Suprapubic skin (tissue), 4 donors: ENCODE measurements around the gene EMD. TPM values are rescaled to one million over a fixed set of nuclear protein-coding genes. Genes with fewer than 3 reads are reported as not detected.
A peak's percentile ranks its signal among the peaks of the same experiment; 100 is the strongest.

ENCODE experiments used
- DNase-seq, 2 donors: peaks; one replicate each; pipeline ENCODE4 v3.0.0-alpha.2; 2019; ENCODE audit warnings: low spot score in 2 of 2
- H3K27ac ChIP-seq: fragments of 200-600 bp; sonication (generic); one replicate; pipeline ENCODE4 v1.5.1; 2019
- H3K27me3 ChIP-seq: fragments of 200-600 bp; sonication (generic); one replicate; pipeline ENCODE4 v1.5.1; 2019
- H3K36me3 ChIP-seq: fragments of 200-600 bp; sonication (generic); one replicate; pipeline ENCODE4 v1.5.1; 2019
- H3K4me1 ChIP-seq: fragments of 200-600 bp; sonication (generic); one replicate; pipeline ENCODE4 v1.5.1; 2019
- H3K4me3 ChIP-seq: fragments of 200-600 bp; sonication (generic); one replicate; pipeline ENCODE4 v1.5.1; 2019; ENCODE audit warnings: mild to moderate bottlenecking
- H3K9me3 ChIP-seq: fragments of 200-600 bp; sonication (generic); one replicate; pipeline ENCODE4 v1.5.1; 2019
- CTCF ChIP-seq, 2 donors: fragments of 200-600 bp in 1 of 2; fragments of 450-650 bp in 1 of 2; sonication (generic) in 1 of 2; IDR thresholded peaks; one replicate each; pipeline ENCODE4 v1.5.1; 2016 to 2019; ENCODE audit warnings: antibody characterized with exemption in 2 of 2, mild to moderate bottlenecking in 1 of 2, moderate library complexity in 1 of 2
- EP300 ChIP-seq: sonication (generic); formaldehyde crosslinking; IDR thresholded peaks from one replicate; pipeline ENCODE4 v1.6.1; 2017; ENCODE audit warnings: antibody characterized with exemption
- POLR2A ChIP-seq, 2 donors: fragments of 450-650 bp; IDR thresholded peaks; one replicate each; pipeline ENCODE4 v1.6.1; 2017; ENCODE audit warnings: antibody characterized with exemption in 2 of 2, mild to moderate bottlenecking in 2 of 2, moderate library complexity in 2 of 2
- POLR2AphosphoS5 ChIP-seq, 3 donors: sonication (generic); formaldehyde crosslinking; IDR thresholded peaks; one replicate each; pipeline ENCODE4 v1.6.1; 2017; ENCODE audit warnings: antibody characterized with exemption in 3 of 3
- WGBS: methylation state at CpG from one replicate; pipeline ENCODE4 v1.1.5; 2018; 5-methylcytosine and 5-hydroxymethylcytosine counted together
- total RNA-seq, 4 donors: library from RNA; depleted of rRNA; stranded (reverse); fragments of >200 nt; gene quantifications; one replicate each; pipeline ENCODE4 v1.1.0, GENCODE V29; 2016

Gene EMD
- total RNA-seq, 4 donors from 2014 or later, result 34.4 to 57.0 (median 53.0) TPM

DNA sequence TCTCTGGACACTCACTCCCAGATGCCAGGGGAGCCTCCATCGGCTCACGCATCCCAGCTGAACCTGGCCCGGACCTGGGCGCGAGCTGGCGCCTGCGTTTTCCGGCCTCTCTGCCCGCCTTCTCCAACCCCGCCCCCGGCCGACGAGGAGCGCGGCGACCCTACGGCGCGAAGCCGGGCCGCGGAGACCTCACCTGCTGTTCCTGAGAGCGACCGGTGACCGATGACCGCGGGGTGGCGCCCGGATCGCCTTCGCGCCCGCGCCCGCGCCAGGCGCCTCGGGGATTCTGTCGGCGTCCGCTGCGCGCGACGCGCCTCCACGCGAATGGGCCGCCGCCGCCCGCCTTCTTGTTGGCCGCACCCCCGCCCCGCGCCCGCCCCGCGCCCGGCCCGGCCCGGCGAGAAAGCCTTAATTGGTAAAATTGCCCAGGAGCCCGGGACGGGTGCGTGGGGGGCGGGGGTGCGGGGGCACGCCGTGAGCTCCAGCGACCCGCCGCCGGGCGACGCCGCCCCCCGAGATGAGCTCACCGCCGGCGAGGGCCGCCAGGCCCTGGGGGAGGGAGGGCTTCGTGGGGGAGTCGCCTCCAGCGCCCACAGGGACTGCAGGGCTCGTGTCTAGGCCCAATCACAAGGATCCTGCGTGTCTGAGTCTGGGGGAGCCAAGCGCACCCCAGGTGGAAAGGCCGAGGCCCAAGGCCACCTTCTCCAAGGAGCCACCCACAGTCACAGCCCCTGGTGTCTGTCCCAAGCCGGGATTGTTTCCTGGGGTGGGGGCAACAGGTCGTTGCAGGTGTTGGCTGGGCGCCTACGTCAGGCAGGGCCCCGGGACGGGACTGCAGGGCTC is 4.6 kb upstream of the EMD start, which contains the start of gene FLNA:
FLNA (minus strand) TSS at position 322 of the 843 bp plus-strand sequence. CDS start 3,389 bp downstream, outside the sequence.
- peak within 1 kb of the TSS; percentile 71 for H3K27ac ChIP-seq
- H3K4me3 ChIP-seq, result peak within 1 kb of the TSS; percentile 67
- no peaks in the 10 kb centered on the region for H3K27me3 ChIP-seq
- no peak for DNase-seq
- peaks cover 45% of the 10 kb centered on the region for H3K4me1 ChIP-seq
- 73% methylated on average over 20 of the region's 95 CpGs for WGBS
- no peaks in the 10 kb centered on the region for H3K9me3 ChIP-seq
- TF ChIP-seq POLR2AphosphoS5 (IDR thresholded peaks at IDR 0.05) (no peak), CTCF (IDR thresholded peaks at IDR 0.05) (no peak), EP300 (no peak)
- no peaks in the 10 kb centered on the region for H3K36me3 ChIP-seq

DNA sequence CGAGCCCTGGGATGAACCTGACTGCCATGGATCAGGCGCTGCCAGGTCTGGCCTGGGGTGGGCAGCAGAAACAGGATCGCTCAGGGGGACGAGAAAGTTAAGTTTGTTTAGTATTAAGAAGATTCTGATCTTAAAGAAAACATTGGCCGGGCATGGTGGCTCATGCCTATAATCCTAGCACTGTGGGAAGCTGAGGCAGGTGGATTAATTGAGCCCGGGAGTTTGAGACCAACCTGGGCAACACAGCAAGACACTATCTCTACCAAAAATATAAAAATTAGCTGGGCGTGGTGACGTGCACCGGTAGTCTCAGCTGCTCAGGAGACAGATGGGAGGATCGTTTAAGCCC is 4.0 kb upstream of the EMD start:
- 63% methylated on average over 10 of the region's 10 CpGs for WGBS
- no peaks in the 10 kb centered on the region for H3K36me3 ChIP-seq
- peaks cover 47% of the 10 kb centered on the region for H3K4me1 ChIP-seq
- peak overlapping the region; percentile 67 for H3K4me3 ChIP-seq
- no peaks in the 10 kb centered on the region for H3K9me3 ChIP-seq
- no peak for DNase-seq
- H3K27ac ChIP-seq, result peak overlapping the region; percentile 71
- TF ChIP-seq POLR2AphosphoS5 (IDR thresholded peaks at IDR 0.05), result no peak
- no peaks in the 10 kb centered on the region for H3K27me3 ChIP-seq

DNA sequence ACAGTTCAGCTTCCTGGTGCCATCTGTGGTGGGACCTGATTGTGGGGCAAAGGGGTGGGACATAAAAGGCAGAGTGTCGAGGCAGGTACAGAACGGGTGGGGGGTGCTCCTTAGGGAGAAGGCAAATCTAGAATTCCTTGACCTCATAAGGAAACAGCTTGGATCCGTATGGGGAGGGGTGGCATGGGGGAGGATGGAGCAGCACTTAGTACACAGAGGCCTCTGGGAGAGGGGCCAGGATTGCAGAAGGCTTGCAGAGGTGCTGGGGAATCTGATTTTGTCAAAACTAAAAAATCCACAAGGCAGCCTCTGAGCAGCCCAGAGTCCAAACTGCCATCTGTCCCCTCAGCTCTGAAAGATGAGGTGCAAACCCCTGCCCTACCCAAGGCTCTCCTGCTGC is 2.3 kb upstream of the EMD start:
- WGBS, result 82% methylated on average over 3 of the region's 3 CpGs
- H3K4me3 ChIP-seq, result no peak overlapping the region
- DNase-seq, result no peak
- no peaks in the 10 kb centered on the region for H3K36me3 ChIP-seq
- H3K9me3 ChIP-seq, result no peaks in the 10 kb centered on the region
- H3K4me1 ChIP-seq, result peaks cover 52% of the 10 kb centered on the region
- H3K27ac ChIP-seq, result no peak overlapping the region
- H3K27me3 ChIP-seq, result no peaks in the 10 kb centered on the region
- TF ChIP-seq POLR2A (IDR thresholded peaks at IDR 0.05), result no peak
- no peak for TF ChIP-seq EP300
- no peak for TF ChIP-seq CTCF (IDR thresholded peaks at IDR 0.05)
- no peak for TF ChIP-seq POLR2AphosphoS5 (IDR thresholded peaks at IDR 0.05)

- TF ChIP-seq EP300, result no peak
- TF ChIP-seq POLR2A (IDR thresholded peaks at IDR 0.05), result peak in 1 of 2 donors; percentile 65
- Histone ChIP-seq H3K4me1 (peaks cover 37% of the 10 kb centered on the region), H3K9me3 (no peaks in the 10 kb centered on the region), H3K27me3 (no peaks in the 10 kb centered on the region), H3K4me3 (peak overlapping the region; percentile 56), H3K27ac (peak overlapping the region; percentile 95), H3K36me3 (no peaks in the 10 kb centered on the region)
- DNase-seq, result no peak
- 50% methylated on average over 23 of the region's 79 CpGs for WGBS
These were observed 866 bp upstream of the EMD start for GRCh38 chrX:154378059-154378798.

DNA sequence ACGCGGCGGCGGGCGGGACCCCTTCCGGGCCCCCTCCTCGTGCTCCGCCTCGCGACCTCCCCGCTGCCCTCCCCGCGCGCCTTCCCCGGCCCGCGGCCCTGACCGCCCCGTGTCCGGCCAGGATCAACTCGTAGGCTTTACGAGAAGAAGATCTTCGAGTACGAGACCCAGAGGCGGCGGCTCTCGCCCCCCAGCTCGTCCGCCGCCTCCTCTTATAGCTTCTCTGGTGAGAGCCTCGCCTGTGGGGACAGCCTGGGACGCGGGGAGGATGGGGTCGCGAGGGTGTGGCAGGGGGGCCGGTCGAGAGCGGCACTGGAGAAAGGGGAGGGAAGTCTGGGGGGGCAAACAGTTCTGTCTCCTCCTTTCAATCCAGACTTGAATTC is 465 bp downstream of the EMD start:
- Histone ChIP-seq H3K4me3 (peak overlapping the region; percentile 78), H3K27me3 (no peaks in the 10 kb centered on the region), H3K27ac (peak overlapping the region; percentile 97), H3K4me1 (peaks cover 24% of the 10 kb centered on the region), H3K36me3 (no peaks in the 10 kb centered on the region), H3K9me3 (no peaks in the 10 kb centered on the region)
- DNase-seq, result no peak
- WGBS, result 48% methylated on average over 26 of the region's 38 CpGs
- TF ChIP-seq EP300 (no peak), POLR2A (IDR thresholded peaks at IDR 0.05) (no peak), CTCF (IDR thresholded peaks at IDR 0.05) (no peak)

DNA sequence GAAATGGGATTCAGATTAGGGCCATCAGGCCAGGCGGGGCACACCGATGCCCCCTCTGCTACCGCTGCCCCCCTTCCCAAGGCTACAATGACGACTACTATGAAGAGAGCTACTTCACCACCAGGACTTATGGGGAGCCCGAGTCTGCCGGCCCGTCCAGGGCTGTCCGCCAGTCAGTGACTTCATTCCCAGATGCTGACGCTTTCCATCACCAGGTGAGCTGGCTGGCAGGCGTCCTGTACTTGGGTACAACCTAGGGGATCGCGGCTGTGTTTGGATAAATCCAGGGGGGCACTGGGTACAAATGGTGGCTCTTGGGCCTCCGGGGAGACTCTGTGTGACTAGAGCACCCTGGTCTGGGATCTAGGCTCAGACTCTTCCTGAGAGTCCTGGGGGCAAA is 1.1 kb downstream of the EMD start:
- Histone ChIP-seq H3K4me1 (peaks cover 20% of the 10 kb centered on the region), H3K9me3 (no peaks in the 10 kb centered on the region), H3K27me3 (no peaks in the 10 kb centered on the region), H3K4me3 (peak overlapping the region; percentile 78), H3K36me3 (no peaks in the 10 kb centered on the region), H3K27ac (peak overlapping the region; percentile 97)
- WGBS, result 63% methylated on average over 5 of the region's 13 CpGs
- TF ChIP-seq EP300, result no peak
- TF ChIP-seq CTCF (IDR thresholded peaks at IDR 0.05), result no peak
- no peak for TF ChIP-seq POLR2AphosphoS5 (IDR thresholded peaks at IDR 0.05)
- no peak for TF ChIP-seq POLR2A (IDR thresholded peaks at IDR 0.05)
- DNase-seq, result no peak
